HL-60 (cell line): ENCODE results near the gene AHRR.

ENCODE experiments used
- DNase-seq, 2 experiments: peaks; one replicate each; pipeline ENCODE4 v3.0.0-alpha.2; 2010 to 2020; ENCODE audit warnings: low read depth in 1 of 2, low spot score in 1 of 2
- H3K27ac ChIP-seq: fragments of 250-450 bp; sonication (Bioruptor Pico); replicated peaks from 2 replicates; pipeline ENCODE4 v1.5.1; 2020; ENCODE audit warnings: mild to moderate bottlenecking, moderate library complexity
- H3K27me3 ChIP-seq: fragments of 250-450 bp; sonication (Bioruptor Pico); 2 replicates; pipeline ENCODE4 v1.5.1; 2021; ENCODE audit warnings: mild to moderate bottlenecking, moderate library complexity; ENCODE audit not compliant: insufficient read depth, poor library complexity, severe bottlenecking
- H3K4me3 ChIP-seq: replicated peaks from 2 replicates; pipeline ENCODE4 v1.5.1; 2011; ENCODE audit warnings: mild to moderate bottlenecking, control low read depth, low read length; ENCODE audit not compliant: insufficient read depth
- GABPA ChIP-seq: IDR thresholded peaks from 2 replicates; pipeline ENCODE4 v1.6.1; 2012; ENCODE audit warnings: low read depth
- POLR2AphosphoS5 ChIP-seq: IDR thresholded peaks from 2 replicates; pipeline ENCODE4 v1.6.1; 2012; ENCODE audit warnings: low read depth
- REST ChIP-seq: IDR thresholded peaks from 2 replicates; pipeline ENCODE4 v1.6.1; 2012; ENCODE audit warnings: low read depth; ENCODE audit not compliant: insufficient replicate concordance
- SPI1 ChIP-seq: IDR thresholded peaks from 2 replicates; pipeline ENCODE4 v1.6.1; 2012; ENCODE audit warnings: low read depth, mild to moderate bottlenecking, borderline replicate concordance
- TF ChIP-seq, protein P1 (sequence below): IDR thresholded peaks from one replicate; pipeline ENCODE4 v1.5.1; 2011; ENCODE audit warnings: low read length, control low read depth, inconsistent platforms; ENCODE audit not compliant: insufficient read depth

The AHRR gene

DNA sequence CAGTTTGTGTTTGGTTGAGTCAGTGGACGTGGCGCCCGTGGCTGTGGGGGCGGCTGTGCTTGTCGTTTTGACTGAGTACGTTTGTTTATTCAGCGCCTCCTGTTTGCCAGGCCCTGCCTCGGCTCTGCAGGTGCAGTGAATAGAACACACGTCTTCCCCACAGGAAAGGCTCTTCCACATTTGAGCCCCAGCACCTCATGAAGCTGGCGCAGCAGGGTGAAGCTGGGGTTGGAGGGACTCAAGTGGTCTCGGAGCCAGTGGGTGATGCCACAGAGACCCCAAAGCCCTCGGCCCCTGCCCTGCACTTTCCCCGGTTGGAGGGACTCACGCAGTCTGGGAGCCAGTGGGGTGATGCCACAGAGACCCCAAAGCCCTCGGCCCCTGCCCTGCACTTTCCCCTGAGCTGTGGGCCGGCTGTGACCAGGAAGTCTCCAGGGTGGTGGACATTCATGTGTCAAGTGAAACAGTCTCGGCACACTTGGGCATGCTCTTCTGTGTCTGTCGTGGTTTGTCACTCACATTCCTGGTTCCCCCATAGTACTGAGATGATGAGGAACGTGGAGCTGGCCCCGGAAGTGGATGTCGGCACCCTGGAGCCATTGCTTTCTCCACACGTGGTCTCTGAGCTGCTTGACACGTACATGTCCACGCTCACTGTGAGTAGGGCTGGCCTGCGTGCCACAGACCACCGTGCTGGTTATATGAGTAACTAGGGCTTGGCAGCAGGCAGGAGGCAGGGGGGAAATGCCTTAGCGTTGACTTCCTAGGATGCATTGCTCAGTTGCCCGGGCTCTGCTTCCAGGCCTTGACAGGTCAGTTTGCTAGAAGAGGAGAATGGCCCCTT is 135.1 kb downstream of the AHRR start:
- no peak for TF ChIP-seq POLR2AphosphoS5
- no peak for TF ChIP-seq REST
- TF ChIP-seq, protein P1, sequence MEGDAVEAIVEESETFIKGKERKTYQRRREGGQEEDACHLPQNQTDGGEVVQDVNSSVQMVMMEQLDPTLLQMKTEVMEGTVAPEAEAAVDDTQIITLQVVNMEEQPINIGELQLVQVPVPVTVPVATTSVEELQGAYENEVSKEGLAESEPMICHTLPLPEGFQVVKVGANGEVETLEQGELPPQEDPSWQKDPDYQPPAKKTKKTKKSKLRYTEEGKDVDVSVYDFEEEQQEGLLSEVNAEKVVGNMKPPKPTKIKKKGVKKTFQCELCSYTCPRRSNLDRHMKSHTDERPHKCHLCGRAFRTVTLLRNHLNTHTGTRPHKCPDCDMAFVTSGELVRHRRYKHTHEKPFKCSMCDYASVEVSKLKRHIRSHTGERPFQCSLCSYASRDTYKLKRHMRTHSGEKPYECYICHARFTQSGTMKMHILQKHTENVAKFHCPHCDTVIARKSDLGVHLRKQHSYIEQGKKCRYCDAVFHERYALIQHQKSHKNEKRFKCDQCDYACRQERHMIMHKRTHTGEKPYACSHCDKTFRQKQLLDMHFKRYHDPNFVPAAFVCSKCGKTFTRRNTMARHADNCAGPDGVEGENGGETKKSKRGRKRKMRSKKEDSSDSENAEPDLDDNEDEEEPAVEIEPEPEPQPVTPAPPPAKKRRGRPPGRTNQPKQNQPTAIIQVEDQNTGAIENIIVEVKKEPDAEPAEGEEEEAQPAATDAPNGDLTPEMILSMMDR, result no peak
- no peak for TF ChIP-seq SPI1
- no peak for TF ChIP-seq GABPA
- no peak for DNase-seq
- H3K4me3 ChIP-seq, result no peak overlapping the region
- H3K27me3 ChIP-seq, result no peaks in the 10 kb centered on the region
- H3K27ac ChIP-seq, result no peak overlapping the region

DNA sequence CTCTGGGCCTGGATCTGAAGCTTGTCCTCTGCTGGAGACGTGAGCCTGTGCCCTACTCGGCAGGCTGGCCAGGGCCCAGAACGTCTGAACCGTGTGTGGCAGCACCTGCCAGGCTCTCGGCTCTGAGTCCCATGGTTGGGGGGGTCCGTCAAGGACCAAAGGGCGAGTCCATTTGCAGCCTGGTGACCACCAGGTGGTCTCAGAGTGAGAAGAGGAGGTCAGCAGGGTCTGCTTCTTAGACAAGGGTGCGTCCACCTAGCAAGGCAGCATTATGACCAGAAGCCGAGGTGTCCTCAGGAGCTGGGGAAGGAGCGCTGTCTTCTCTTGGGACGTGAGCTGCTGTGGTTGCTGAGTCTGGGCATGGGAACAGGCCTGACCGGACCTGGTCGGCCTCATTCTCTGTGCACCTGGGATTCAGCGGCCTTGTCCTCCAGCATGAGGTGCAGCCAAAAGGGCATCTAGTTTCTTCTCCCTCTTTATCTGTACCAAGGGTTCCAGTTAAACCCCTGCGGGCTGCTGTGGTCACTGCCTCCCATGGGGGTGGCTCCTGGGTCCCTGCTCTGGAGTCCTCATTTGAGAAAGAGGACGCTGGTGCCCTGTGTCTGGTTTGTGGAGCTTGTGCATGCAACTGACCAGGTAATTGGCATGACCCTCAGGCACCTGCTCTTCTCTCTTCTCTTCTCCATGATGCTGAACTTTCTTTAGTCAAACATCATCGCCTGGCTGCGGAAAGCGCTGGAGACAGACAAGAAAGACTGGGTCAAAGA is 135.9 kb downstream of the AHRR start:
- Histone ChIP-seq H3K27me3 (no peaks in the 10 kb centered on the region), H3K27ac (no peak overlapping the region), H3K4me3 (no peak overlapping the region)
- no peak for TF ChIP-seq SPI1
- TF ChIP-seq GABPA, result no peak
- no peak for DNase-seq

DNA sequence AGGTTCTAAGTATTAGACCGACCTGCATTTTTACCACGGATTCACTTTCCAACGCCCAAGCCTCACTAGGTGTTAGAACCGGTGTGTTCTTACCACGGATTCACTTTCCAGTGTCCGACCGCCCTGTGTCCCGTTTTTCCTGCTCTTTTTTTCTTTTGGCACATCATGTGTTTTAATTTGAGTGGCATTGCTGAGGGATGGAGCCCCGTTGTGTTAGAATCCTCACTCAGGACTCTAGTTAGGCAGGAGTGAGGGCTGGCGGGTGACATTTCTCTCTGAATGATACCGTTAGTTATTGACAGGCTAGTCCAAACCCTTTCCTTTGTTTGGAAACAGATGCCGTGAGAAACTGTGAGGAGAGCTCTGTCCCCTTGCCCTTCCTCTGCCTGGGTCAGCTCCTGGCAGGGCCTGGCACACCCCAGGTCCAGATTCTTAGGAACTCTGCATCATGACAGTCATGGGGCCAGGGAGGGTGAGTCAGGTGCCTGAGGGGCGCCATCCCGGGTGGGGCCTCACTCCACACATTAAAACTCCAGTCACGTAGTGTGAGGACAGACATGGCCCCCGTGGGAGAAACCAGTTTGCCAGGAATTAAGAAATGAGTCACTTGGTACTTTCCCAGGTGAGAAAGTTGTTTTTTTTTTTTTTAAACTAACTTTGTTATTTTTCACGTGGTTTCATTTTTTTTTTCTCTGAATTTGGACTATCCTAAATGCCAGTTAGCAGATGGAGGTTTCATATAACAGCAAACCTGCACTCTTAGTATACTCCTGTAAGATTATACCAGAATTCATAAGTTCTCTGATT is 137.2 kb downstream of the AHRR start:
- H3K4me3 ChIP-seq, result no peak overlapping the region
- DNase-seq, result no peak
- H3K27me3 ChIP-seq, result no peaks in the 10 kb centered on the region
- TF ChIP-seq, protein P1, result no peak
- TF ChIP-seq SPI1 (no peak), POLR2AphosphoS5 (no peak), GABPA (no peak), REST (no peak)
- no peak overlapping the region for H3K27ac ChIP-seq
